ENCODE data around the gene SPRED3.
A peak's percentile ranks its signal among the peaks of the same experiment; 100 is the strongest.
"Not testable (repeated sequence)": the region's sequence is repeated elsewhere in the genome, so short reads cannot be mapped to it uniquely, and the experiment has no call there.

Gene SPRED3

DNA sequence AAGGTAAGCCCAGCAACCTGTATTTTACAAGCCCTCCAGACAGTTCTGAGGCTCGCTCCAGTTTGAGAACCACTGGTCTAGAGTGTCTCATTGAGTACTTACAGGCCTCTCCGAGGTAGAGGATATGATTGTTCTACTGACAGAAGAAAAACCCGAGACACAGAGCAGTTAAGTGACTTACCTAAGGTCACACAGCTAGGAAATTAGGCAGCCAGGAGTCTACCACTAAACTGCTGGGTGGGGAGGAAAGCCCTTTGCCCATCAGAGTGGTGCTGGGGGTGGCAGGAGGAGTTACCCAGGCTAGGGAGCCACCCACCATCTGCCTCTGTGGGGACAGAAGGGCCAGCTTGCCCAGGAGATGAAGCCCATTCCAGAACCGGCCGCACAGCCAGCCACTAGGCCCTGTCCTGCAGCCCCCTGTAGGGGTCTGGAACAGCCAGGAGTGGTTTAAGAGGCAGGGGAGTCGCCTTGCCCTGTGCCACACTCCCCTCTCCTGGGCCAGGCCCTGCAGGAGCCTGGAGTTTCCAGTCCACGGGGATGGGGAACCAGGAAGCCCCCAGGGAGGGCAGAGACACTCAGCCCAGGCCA, 36.8 kb downstream of the SPRED3 start:
- Mint-ChIP-seq H3K4me1 (peaks cover 5% of the 10 kb centered on the region), H3K4me3 (no peak overlapping the region), H3K9me3 (no peaks in the 10 kb centered on the region), H3K27me3 (ENCODE audit: low read depth) (peaks cover 5% of the 10 kb centered on the region), H3K36me3 (ENCODE audit: low read depth) (no peaks in the 10 kb centered on the region), H3K27ac (no peak overlapping the region)
- TF ChIP-seq, protein P1, sequence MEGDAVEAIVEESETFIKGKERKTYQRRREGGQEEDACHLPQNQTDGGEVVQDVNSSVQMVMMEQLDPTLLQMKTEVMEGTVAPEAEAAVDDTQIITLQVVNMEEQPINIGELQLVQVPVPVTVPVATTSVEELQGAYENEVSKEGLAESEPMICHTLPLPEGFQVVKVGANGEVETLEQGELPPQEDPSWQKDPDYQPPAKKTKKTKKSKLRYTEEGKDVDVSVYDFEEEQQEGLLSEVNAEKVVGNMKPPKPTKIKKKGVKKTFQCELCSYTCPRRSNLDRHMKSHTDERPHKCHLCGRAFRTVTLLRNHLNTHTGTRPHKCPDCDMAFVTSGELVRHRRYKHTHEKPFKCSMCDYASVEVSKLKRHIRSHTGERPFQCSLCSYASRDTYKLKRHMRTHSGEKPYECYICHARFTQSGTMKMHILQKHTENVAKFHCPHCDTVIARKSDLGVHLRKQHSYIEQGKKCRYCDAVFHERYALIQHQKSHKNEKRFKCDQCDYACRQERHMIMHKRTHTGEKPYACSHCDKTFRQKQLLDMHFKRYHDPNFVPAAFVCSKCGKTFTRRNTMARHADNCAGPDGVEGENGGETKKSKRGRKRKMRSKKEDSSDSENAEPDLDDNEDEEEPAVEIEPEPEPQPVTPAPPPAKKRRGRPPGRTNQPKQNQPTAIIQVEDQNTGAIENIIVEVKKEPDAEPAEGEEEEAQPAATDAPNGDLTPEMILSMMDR (IDR thresholded peaks at IDR 0.05; ENCODE audit: unreplicated experiment in 3 of 3), result no peak

DNA sequence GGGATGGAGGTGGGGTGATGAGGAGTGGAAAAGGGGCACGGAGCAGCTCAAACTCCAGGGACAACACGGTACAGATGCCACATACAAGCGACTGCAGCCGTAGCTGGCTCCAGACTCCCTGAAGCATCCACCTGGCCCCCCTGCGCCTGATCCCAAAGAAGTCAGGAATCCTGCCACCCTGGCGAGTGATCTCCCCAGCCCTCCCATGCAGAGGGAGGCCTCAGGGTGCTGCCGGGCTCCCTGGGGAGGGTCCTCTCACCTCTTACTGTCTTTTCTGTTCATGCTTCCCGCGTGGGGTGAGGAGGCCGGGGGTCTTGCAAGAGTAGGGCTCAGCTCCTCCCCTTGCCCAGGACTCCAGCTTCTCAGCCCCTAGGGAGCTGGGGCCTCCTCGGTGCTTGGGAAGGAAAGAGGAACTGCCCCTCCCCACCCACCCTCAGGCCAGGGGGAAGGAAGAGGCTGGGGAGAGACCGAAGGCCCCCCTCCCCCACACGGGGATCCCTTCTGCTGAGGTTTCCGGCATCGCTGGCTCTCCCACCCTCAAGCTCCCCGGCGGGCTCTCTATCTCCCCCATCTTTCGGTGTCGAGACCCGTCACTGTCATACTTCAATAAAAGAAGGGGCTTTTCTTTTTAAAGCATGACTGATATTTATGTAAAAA, 37.4 kb downstream of the SPRED3 start, which contains the start of gene RASGRP4:
Gene RASGRP4 (minus strand): TSS at position 410 of the 657 bp plus-strand sequence. CDS start 128 bp downstream, at position 282.
- Mint-ChIP-seq H3K36me3 (ENCODE audit: low read depth) (no peaks in the 10 kb centered on the region), H3K27ac (peak within 1 kb of the TSS in 2 of 3 experiments; percentile 49 to 82), H3K9me3 (no peaks in the 10 kb centered on the region), H3K27me3 (ENCODE audit: low read depth) (peaks cover under 1% of the 10 kb centered on the region), H3K4me1 (peaks cover 5% of the 10 kb centered on the region), H3K4me3 (peak within 1 kb of the TSS; percentile 28 to 72 (median 63))
- TF ChIP-seq, protein P1 (IDR thresholded peaks at IDR 0.05; ENCODE audit: unreplicated experiment in 3 of 3), result no peak

DNA sequence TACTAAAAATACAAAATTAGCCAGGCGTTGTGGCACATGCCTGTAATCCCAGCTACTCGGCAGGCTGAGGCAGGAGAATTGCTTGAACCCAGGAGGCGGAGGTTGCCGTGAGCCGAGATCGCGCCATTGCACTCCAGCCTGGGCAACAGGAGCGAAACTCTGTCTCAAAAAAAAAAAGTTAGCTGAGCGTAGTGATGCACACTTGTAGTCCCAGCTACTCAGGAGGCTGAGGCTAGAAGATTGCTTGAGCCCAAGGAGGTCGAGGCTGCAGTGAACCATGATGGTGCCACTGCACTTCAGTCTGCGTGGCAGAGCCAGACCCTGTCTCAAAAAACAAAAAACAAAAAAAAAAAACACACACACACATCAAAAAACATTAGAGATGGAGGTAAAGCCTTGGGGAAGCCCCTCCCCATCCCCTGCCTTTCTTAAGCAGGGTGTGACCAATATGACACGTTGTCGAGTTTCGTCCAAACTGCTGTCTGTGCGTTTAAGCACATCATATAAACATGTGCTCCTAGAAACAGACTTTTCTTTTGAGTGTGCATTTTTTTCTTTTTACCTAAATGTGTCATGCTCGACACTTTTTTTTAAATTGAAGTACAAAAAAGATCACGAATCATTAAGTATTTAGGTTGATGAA, 38.7 kb downstream of the SPRED3 start:
- not testable (repeated sequence) for H3K36me3 Mint-ChIP-seq (ENCODE audit: low read depth); H3K27me3 Mint-ChIP-seq (ENCODE audit: low read depth); H3K4me3 Mint-ChIP-seq; H3K4me1 Mint-ChIP-seq; H3K9me3 Mint-ChIP-seq; H3K27ac Mint-ChIP-seq

DNA sequence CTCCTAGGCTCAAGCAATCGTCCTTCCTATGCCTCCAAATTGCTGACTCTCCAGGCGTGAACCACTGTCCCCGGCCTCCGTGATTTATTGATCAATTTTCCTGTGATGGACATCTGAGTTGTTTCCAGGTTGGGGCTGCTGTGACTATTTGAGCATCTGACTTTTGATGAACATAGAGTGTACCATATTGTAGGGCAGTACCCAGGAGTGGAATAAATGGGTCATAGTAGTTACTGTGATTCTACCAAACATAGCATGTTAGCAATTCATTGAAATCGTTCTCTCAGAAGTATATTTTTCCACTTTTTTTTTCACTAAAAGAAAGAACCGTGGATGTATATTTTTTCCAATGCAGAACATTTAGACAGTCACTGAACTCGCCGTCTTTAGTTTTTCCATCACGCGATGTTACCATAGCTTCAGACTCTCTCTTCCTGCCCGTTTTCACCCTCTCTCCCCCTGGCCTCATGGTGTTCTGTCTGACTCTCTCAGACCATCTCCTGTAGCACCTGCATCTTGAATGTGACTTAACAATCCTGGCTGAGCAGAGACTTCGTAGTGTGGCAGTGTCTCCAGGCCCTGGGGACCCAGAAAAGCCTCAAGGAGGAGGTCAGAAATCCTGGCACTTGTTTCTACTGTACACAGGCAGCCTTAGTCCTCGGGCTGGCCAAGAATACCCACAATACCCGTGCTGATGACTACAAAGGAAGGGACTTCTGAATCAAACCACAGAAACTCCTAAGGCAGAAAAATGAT, 40.7 kb downstream of the SPRED3 start:
- H3K4me1 Mint-ChIP-seq, result peaks cover 15% of the 10 kb centered on the region
- peaks cover 10% of the 10 kb centered on the region for H3K27me3 Mint-ChIP-seq (ENCODE audit: low read depth)
- no peak overlapping the region for H3K4me3 Mint-ChIP-seq
- TF ChIP-seq, protein P1 (IDR thresholded peaks at IDR 0.05; ENCODE audit: unreplicated experiment in 3 of 3), result no peak
- H3K9me3 Mint-ChIP-seq, result no peaks in the 10 kb centered on the region
- no peaks in the 10 kb centered on the region for H3K36me3 Mint-ChIP-seq (ENCODE audit: low read depth)
- peak overlapping the region in 1 of 3 experiments; percentile 20 for H3K27ac Mint-ChIP-seq

DNA sequence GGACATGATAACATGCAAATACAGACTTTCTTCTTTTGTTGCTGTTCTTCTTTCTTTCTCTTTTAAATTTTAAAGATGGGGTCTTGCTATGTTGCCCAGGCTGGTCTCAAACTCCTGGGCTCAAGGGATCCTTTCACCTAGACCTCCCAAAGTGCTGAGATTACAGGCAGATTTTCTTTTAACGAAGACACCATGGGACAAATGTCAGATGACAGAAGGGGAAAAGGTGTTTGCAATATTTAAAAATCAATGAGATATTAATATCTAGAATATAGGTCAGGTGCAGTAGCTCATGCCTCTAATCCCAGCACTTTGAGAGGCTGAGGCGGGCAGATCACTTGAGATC, 41.3 kb downstream of the SPRED3 start:
- H3K9me3 Mint-ChIP-seq, result no peaks in the 10 kb centered on the region
- H3K36me3 Mint-ChIP-seq (ENCODE audit: low read depth), result no peaks in the 10 kb centered on the region
- peaks cover 19% of the 10 kb centered on the region for H3K4me1 Mint-ChIP-seq
- peaks cover 13% of the 10 kb centered on the region for H3K27me3 Mint-ChIP-seq (ENCODE audit: low read depth)
- TF ChIP-seq, protein P1 (IDR thresholded peaks at IDR 0.05; ENCODE audit: unreplicated experiment in 3 of 3), result no peak
- H3K4me3 Mint-ChIP-seq, result no peak overlapping the region
- H3K27ac Mint-ChIP-seq, result no peak overlapping the region

DNA sequence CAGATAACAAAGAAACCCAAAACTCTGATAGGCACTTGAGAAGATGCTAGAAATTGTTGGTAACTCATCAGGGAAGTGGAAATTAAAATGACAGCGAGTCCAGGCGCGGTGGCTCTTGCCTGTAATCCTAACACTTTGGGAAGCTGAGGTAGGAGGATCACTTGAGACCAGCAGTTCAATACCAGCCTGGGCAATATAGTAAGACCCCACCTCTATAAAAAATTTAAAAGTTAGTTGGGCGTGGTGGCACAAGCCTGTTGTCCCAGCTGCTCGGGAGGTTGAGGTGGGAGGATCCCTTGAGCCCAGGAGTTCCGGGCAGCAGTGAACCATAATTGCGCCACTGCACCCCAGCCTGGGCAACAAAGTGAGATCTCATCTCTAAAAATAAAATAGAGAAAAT, 42.4 kb downstream of the SPRED3 start:
- no peaks in the 10 kb centered on the region for H3K9me3 Mint-ChIP-seq

More for the DNA sequence above, 42.4 kb downstream of the SPRED3 start:
- Mint-ChIP-seq H3K4me3 (no peak overlapping the region), H3K36me3 (ENCODE audit: low read depth) (no peaks in the 10 kb centered on the region), H3K4me1 (peaks cover 19% of the 10 kb centered on the region), H3K27ac (no peak overlapping the region), H3K27me3 (ENCODE audit: low read depth) (peaks cover 13% of the 10 kb centered on the region)
- TF ChIP-seq, protein P1 (IDR thresholded peaks at IDR 0.05; ENCODE audit: unreplicated experiment in 3 of 3), result no peak

All from nephron (organoid).